HG03039 (cell line): ENCODE measurements around the gene CREB5.
A peak's percentile ranks its signal among the peaks of the same experiment; 100 is the strongest.
"Not testable (repeated sequence)": the region's sequence is repeated elsewhere in the genome, so short reads cannot be mapped to it uniquely, and the experiment has no call there.

Experiments
- ATAC-seq: cut with Tn5 transposase; IDR thresholded peaks from one replicate; pipeline ENCODE4 v1.9.1; 2021; ENCODE audit warnings: mild to moderate bottlenecking, moderate library complexity; ENCODE audit not compliant: unreplicated experiment

Gene CREB5

GRCh38 chr7:28539289-28539981 is 127.1 kb downstream of the CREB5 start:
- peak; percentile 90 for ATAC-seq

- ATAC-seq = no peak
Observed at GRCh38 chr7:28542410-28542809, 130.1 kb downstream of the CREB5 start.

- ATAC-seq = no peak
Observed at GRCh38 chr7:28544453-28545117, 132.3 kb downstream of the CREB5 start.

GRCh38 chr7:28546067-28546466 is 133.7 kb downstream of the CREB5 start:
- ATAC-seq = no peak

GRCh38 chr7:28547115-28547514 is 134.8 kb downstream of the CREB5 start:
- ATAC-seq = no peak

GRCh38 chr7:28548416-28548815 is 136.1 kb downstream of the CREB5 start:
- no peak for ATAC-seq

- ATAC-seq = no peak
Observed at GRCh38 chr7:28549998-28550397, 137.7 kb downstream of the CREB5 start.

- ATAC-seq = no peak
Observed at GRCh38 chr7:28550580-28551186, 138.4 kb downstream of the CREB5 start.

GRCh38 chr7:28551331-28551730 is 139.0 kb downstream of the CREB5 start:
- ATAC-seq = no peak

GRCh38 chr7:28551766-28552165 is 139.4 kb downstream of the CREB5 start:
- ATAC-seq = not testable (repeated sequence)

GRCh38 chr7:28554802-28555471 is 142.6 kb downstream of the CREB5 start:
- ATAC-seq = no peak

GRCh38 chr7:28556025-28556424 is 143.7 kb downstream of the CREB5 start:
- ATAC-seq = no peak

- no peak for ATAC-seq
Observed at GRCh38 chr7:28556671-28557070, 144.4 kb downstream of the CREB5 start.

GRCh38 chr7:28558236-28558635 is 145.9 kb downstream of the CREB5 start:
- no peak for ATAC-seq

GRCh38 chr7:28560767-28561166 is 148.4 kb downstream of the CREB5 start:
- no peak for ATAC-seq

- ATAC-seq = no peak
Observed at GRCh38 chr7:28564033-28564432, 151.7 kb downstream of the CREB5 start.

- ATAC-seq = no peak
Observed at GRCh38 chr7:28564755-28565374, 152.5 kb downstream of the CREB5 start.

- no peak for ATAC-seq
Observed at GRCh38 chr7:28565980-28566379, 153.7 kb downstream of the CREB5 start.

- ATAC-seq = peak; percentile 52
Observed at GRCh38 chr7:28570113-28570969, 158.0 kb downstream of the CREB5 start.

- ATAC-seq = no peak
Observed at GRCh38 chr7:28570970-28571288, 158.6 kb downstream of the CREB5 start.
